Stimulated activated CD4-positive, alpha-beta T cell treated with anti-CD3 and anti-CD28 coated beads, Interleukin-12 subunit alpha, Interleukin-12 subunit beta, amount 100 ng/mL, for 48 hours (primary cell): ENCODE results near the gene CENPF.
"Not testable (repeated sequence)": the region's sequence is repeated elsewhere in the genome, so short reads cannot be mapped to it uniquely, and the experiment has no call there.

Experiments used
- DNase-seq, 3 donors: peaks; one replicate each; pipeline ENCODE4 v3.0.0-alpha.2; 2020; ENCODE audit warnings: low read depth in 2 of 3, low spot score in 1 of 3

CENPF gene

GRCh38 chr1:214583824-214584554 is 19.0 kb upstream of the CENPF start:
- DNase-seq, result no peak

GRCh38 chr1:214584805-214585766 is 17.9 kb upstream of the CENPF start:
- no peak for DNase-seq

DNA sequence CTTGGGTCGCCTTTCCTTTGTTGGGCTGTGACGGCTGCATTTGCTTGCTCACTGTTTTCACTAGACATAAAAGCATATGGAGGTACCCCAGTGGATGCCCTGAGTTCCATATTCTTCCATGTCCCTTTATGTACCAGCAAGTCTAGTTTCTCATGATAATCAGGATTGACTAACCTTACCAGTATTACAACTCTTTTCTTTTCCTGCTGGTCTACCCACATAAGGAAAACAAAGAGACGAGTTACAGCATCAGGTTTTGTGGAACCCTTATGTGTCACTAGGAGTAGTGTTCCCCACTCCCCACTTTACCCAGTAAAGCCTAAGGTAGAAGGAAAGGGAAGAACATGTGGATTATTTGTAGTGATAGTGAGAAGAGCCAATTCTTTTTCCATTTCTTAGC is 16.4 kb upstream of the CENPF start:
- DNase-seq, result no peak

DNA sequence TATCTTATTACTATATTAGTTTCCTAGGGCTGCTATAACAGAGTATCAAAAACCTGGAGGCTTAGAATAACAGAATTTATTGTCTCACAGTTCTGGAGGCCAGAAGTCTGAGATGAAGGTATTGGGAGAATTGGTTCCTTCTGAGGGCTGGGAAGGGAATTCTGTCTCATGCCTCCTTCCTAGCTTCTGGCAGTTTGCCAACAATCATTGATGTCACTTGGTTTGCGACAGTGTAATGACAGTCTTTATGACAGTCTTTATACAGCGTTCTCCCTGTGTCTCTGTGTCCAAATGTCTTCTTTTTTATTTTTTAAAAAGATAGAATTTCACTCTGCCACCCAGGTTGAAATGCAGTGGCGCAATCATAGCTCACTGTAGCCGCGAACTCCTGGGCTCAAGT is 15.8 kb upstream of the CENPF start:
- DNase-seq, result no peak

DNA sequence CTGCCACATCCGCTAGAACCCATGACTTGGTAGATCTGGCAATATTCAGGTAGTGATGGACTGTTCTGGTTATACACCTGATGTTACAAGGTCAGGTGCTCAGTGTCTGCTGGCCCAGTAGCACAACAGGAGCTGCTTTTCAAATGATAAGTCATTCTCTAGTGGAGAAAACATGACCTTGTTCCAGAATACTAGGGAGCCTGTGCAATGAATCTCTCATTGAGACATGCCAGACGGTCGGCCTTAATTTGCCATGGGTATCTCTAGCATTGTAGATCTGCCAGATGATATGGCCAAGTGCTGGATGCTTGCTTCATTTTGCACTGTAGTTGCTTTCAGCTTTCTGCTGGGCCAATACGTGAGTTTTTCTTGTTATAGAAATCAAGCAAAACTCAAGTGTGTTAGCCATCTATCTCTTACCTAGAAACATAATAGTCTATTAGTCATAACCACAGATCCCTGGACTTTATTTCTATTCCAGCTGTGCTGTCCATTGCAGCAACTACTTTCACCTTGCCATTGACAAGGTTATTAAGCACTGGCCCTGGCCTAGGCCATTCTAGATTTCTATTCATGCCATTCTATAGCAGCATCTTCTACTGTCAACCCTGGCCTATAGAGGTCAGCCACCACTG is 13.9 kb upstream of the CENPF start:
- no peak for DNase-seq

DNA sequence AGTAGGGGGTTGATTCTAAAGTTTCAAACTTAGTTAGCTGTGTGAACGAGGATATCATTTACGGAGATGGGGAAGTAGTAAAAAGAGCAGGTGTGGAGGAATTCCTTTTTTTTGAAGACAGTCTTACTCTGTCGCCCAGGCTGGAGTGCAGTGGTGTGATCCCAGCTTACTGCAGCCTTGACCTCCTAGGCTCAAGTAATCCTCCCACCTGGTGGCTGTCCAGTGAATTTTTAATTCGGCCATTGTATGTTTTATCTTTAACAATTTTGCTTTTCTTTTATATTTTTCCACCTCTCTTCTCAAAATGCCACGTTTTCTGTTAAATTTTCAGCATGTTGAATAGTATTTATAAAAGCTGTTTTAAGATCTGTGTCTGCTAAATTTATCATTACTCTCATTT is 12.3 kb upstream of the CENPF start:
- DNase-seq, result no peak

DNA sequence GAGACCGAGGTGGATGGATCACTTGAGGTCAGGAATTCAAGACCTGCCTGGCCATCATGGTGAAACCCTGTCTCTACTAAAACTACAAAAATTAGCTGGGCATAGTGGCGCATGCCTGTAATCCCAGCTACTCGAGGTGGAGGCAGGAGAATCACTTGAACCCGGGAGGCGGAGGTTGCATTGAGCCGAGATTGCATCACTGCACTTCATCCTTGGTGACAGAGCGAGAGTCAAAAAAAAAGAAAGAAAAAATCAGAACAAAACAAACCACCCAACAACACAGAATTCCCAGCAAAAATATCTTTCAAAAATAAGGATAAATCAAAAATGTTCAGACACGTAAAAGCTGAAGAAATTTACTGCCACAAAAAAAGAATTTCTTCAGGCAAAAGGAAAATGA is 11.1 kb upstream of the CENPF start:
- not testable (repeated sequence) for DNase-seq

- no peak for DNase-seq
Observed at GRCh38 chr1:214593158-214593557, 9.8 kb upstream of the CENPF start.

- no peak for DNase-seq
Observed at GRCh38 chr1:214603819-214604252, 841 bp downstream of the CENPF start.

GRCh38 chr1:214604523-214604922 is 1.5 kb downstream of the CENPF start:
- no peak for DNase-seq

DNA sequence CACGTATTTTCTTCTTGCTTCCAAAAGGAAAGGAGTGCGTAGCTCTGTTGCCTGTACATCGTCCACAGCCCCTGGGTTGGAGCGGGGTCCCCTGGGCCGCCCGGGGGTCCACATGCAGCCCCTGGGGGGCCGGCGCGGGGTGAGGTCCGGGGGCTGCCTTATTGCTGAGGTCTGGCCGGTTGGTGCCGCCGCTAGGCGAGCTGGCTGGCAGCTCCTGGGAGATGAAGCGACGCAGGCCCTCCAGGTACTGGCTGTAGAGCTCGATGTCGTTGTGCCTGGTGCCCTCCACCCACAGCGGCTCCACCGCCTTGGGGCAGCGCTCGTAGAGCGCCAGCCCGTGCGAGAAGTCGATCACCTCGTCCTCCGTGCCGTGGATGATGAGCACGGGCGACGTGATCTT is 2.5 kb downstream of the CENPF start:
- DNase-seq, result not testable (repeated sequence)

GRCh38 chr1:214605933-214606925 is 3.2 kb downstream of the CENPF start:
- not testable (repeated sequence) for DNase-seq

DNA sequence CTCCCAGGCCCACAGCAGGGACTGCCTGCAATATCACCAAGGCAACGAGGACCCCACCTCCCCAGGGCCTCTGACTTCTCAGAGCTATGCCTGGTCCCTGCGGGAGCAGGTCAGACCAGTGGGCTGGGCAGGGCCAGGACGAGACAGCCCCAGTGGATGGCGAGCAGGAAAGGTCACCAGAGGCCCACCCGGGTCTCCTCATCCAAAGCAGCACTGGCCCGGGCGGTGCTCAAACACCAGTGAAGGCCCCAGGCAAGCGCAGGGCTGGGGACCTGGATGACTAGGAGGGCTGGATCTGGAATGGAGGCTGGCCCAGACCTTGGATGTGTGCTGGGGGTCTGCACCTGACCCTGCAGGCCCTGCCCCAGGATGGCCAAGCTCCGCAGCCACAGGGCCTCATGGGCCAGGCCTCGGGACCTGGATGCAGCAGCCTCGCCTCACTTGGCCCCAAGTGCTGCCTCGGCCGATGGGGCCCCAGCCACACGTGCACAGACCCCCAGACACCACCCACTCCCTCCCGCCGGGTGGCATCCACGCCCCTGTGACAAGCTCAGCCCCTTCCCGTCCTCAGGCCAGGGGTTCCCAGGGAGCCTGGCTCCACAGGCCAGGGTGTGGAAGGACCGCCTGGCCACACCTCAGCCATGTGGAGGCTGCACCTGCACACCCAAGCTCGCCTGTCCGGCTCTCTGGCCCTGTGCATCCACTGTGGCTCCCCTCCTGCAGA is 4.7 kb downstream of the CENPF start:
- not testable (repeated sequence) for DNase-seq

DNA sequence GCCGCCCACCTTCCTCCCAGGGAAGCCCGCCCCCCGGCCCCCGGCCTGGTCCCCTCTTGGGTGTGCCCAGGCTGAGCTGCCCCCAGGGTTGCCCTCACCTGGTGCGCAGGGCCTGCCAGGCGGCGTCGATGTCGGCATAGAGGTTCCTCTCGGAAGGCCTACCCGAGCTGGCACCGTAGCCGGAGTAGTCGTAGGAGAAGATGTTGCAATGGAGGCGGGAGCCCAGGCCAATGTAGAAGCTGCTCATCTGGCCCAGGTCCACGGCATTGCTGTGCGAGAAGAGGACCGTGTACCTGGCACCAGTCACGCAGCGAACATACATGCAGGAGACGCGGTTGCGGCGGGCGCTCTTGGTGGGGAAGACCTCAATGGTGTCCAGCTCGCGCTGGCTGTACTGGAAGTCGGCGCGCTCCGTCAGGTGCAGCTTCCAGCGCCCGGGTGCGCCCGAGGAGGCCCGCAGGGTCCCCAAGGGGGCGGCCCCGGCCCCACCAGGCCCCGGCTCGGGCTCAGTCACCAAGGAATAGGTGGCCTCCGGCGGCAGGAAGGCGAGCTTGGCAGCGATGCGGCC is 5.3 kb downstream of the CENPF start:
- DNase-seq, result not testable (repeated sequence)

DNA sequence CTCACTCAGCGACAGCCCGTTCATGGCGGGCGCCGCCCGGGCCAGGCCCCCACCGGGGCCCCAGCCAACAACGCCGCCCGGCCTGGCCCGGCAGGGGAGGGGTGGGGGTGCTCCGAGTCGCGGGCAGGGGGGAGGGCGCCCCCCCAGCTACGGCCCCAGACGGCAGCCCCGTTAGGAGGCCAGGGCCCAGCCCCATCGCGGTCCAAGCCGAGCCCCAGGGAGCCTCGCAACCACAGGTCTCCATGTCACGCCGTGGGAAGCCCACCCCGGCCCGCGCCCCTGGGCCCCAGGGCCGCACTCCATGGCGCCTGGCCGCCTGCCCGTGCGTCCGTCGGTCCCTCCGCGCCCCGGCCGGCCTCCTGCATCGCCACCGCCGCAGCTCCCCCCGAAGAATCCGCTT is 5.8 kb downstream of the CENPF start:
- DNase-seq, result not testable (repeated sequence)

- DNase-seq, result no peak
Observed at GRCh38 chr1:214609692-214610091, 6.7 kb downstream of the CENPF start.

- DNase-seq, result not testable (repeated sequence)
Observed at GRCh38 chr1:214610136-214610535, 7.1 kb downstream of the CENPF start.

DNA sequence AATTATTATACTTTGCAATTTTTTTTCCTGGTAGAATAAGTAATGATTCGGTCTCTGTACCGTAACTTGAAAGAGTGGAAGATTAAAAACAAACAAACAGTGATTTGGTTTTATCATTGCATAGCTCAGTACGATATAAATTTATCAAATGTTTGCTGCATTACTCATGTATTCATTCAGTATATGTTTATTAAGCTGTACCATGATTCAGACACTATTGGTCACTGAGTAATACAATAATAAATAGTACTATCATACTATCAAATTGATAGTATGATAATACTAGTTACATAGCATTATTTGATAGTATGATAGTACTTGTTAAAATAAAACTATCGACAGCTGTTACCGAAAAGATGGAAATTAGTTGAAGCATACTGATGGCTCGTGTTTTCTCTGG is 12.1 kb downstream of the CENPF start:
- no peak for DNase-seq

DNA sequence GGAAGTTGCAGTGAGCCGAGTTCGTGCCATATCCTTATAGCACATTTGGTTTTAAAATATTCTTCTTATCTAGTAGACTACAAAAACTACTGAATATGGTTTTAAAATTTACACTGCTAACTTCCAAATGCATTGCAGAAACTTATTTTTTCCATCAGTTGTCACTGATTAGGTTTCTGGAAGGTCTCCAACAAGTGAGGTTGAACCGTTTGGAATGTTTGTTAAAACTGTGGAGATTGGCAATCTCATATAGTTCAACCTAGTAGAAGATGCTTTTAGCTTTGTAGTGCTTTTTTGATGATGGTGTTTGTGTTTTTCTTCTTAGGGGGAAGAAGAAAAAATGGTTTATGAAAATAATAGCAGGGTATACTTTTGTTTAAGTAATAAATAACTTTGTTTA is 12.9 kb downstream of the CENPF start:
- no peak for DNase-seq
